IPS-20b (cell line): ENCODE data around the gene TGM4.

Source experiments
- H3K27ac ChIP-seq: one replicate; pipeline ENCODE4 v1.5.1; 2013; ENCODE audit warnings: low read length
- H3K27me3 ChIP-seq: 2 replicates; pipeline ENCODE4 v1.6.1; 2013; ENCODE audit warnings: mild to moderate bottlenecking, low read length, inconsistent platforms; ENCODE audit not compliant: insufficient read depth
- H3K36me3 ChIP-seq: 2 replicates; pipeline ENCODE4 v1.6.1; 2013; ENCODE audit warnings: low read depth, mild to moderate bottlenecking, inconsistent platforms, low read length, moderate library complexity; ENCODE audit not compliant: insufficient read depth
- H3K4me1 ChIP-seq: 2 replicates; pipeline ENCODE4 v1.6.1; 2013; ENCODE audit warnings: mild to moderate bottlenecking, control low read depth, inconsistent platforms, low read length, moderate library complexity; ENCODE audit not compliant: insufficient read depth
- H3K4me3 ChIP-seq: 2 replicates; pipeline ENCODE4 v1.5.1; 2013; ENCODE audit warnings: mild to moderate bottlenecking, low read length, inconsistent platforms
- H3K9ac ChIP-seq: 2 replicates; pipeline ENCODE4 v1.6.1; 2013; ENCODE audit warnings: low read depth, mild to moderate bottlenecking, inconsistent platforms, low read length, moderate library complexity
- H3K9me3 ChIP-seq: 2 replicates; pipeline ENCODE4 v1.6.1; 2013; ENCODE audit warnings: mild to moderate bottlenecking, low read depth, low read length, inconsistent platforms; ENCODE audit not compliant: insufficient read depth

The TGM4 gene

GRCh38 chr3:44883999-44884431, 9.6 kb downstream of the TGM4 start:
- H3K36me3 ChIP-seq = no peaks in the 10 kb centered on the region
- no peak overlapping the region for H3K27ac ChIP-seq
- no peak overlapping the region for H3K9ac ChIP-seq
- no peaks in the 10 kb centered on the region; the same call in 1 of the 2 replicates for H3K9me3 ChIP-seq
- H3K4me3 ChIP-seq = no peak overlapping the region
- H3K27me3 ChIP-seq = no peaks in the 10 kb centered on the region
- peaks cover 15% of the 10 kb centered on the region for H3K4me1 ChIP-seq

GRCh38 chr3:44885618-44886017, 11.2 kb downstream of the TGM4 start:
- Histone ChIP-seq H3K4me3 (no peak overlapping the region), H3K4me1 (peaks cover 15% of the 10 kb centered on the region), H3K9me3 (no peaks in the 10 kb centered on the region; the same call in 1 of the 2 replicates), H3K36me3 (no peaks in the 10 kb centered on the region), H3K27me3 (no peaks in the 10 kb centered on the region), H3K9ac (no peak overlapping the region), H3K27ac (no peak overlapping the region)

GRCh38 chr3:44886561-44886960, 12.2 kb downstream of the TGM4 start:
- H3K4me3 ChIP-seq = no peak overlapping the region
- H3K4me1 ChIP-seq = peaks cover 15% of the 10 kb centered on the region
- no peaks in the 10 kb centered on the region for H3K36me3 ChIP-seq
- H3K9me3 ChIP-seq = no peaks in the 10 kb centered on the region; the same call in 1 of the 2 replicates
- no peak overlapping the region for H3K9ac ChIP-seq
- H3K27me3 ChIP-seq = no peaks in the 10 kb centered on the region
- H3K27ac ChIP-seq = no peak overlapping the region

GRCh38 chr3:44887101-44887500, 12.7 kb downstream of the TGM4 start:
- Histone ChIP-seq H3K36me3 (no peaks in the 10 kb centered on the region), H3K27ac (no peak overlapping the region), H3K9me3 (no peaks in the 10 kb centered on the region; the same call in 1 of the 2 replicates), H3K9ac (no peak overlapping the region), H3K27me3 (no peaks in the 10 kb centered on the region), H3K4me3 (no peak overlapping the region), H3K4me1 (peaks cover 15% of the 10 kb centered on the region)

- peaks cover 10% of the 10 kb centered on the region for H3K4me1 ChIP-seq
- H3K27me3 ChIP-seq = no peaks in the 10 kb centered on the region
These were observed 15.8 kb downstream of the TGM4 start for GRCh38 chr3:44890258-44890657.

GRCh38 chr3:44890852-44891251, 16.4 kb downstream of the TGM4 start:
- no peaks in the 10 kb centered on the region for H3K9me3 ChIP-seq
- no peak overlapping the region for H3K9ac ChIP-seq
- H3K4me3 ChIP-seq = no peak overlapping the region
- no peak overlapping the region for H3K27ac ChIP-seq
- peaks cover 10% of the 10 kb centered on the region for H3K4me1 ChIP-seq
- H3K27me3 ChIP-seq = no peaks in the 10 kb centered on the region
- H3K36me3 ChIP-seq = no peaks in the 10 kb centered on the region

More at GRCh38 chr3:44890258-44890657, 15.8 kb downstream of the TGM4 start:
- Histone ChIP-seq H3K27ac (no peak overlapping the region), H3K9me3 (no peaks in the 10 kb centered on the region), H3K4me3 (no peak overlapping the region), H3K9ac (no peak overlapping the region), H3K36me3 (no peaks in the 10 kb centered on the region)

- no peak overlapping the region for H3K9ac ChIP-seq
- no peaks in the 10 kb centered on the region for H3K27me3 ChIP-seq
- no peak overlapping the region for H3K27ac ChIP-seq
- peaks cover 8% of the 10 kb centered on the region; the same call in 1 of the 2 replicates for H3K4me1 ChIP-seq
- no peaks in the 10 kb centered on the region for H3K36me3 ChIP-seq
- no peaks in the 10 kb centered on the region for H3K9me3 ChIP-seq
- H3K4me3 ChIP-seq = no peak overlapping the region
These were observed 18.3 kb downstream of the TGM4 start for GRCh38 chr3:44892689-44893088.

- H3K36me3 ChIP-seq = no peaks in the 10 kb centered on the region
- no peak overlapping the region for H3K4me3 ChIP-seq
- H3K9me3 ChIP-seq = no peaks in the 10 kb centered on the region
- no peak overlapping the region for H3K27ac ChIP-seq
- peaks cover 8% of the 10 kb centered on the region; the same call in 1 of the 2 replicates for H3K4me1 ChIP-seq
- H3K9ac ChIP-seq = no peak overlapping the region
- H3K27me3 ChIP-seq = no peaks in the 10 kb centered on the region
These were observed 18.7 kb downstream of the TGM4 start for GRCh38 chr3:44893097-44893496.

GRCh38 chr3:44894485-44894884, 20.1 kb downstream of the TGM4 start:
- no peaks in the 10 kb centered on the region for H3K27me3 ChIP-seq
- H3K4me3 ChIP-seq = no peak overlapping the region
- H3K4me1 ChIP-seq = peaks cover 10% of the 10 kb centered on the region; the same call in 1 of the 2 replicates
- H3K27ac ChIP-seq = no peak overlapping the region
- H3K36me3 ChIP-seq = no peaks in the 10 kb centered on the region
- H3K9me3 ChIP-seq = no peaks in the 10 kb centered on the region
- no peak overlapping the region for H3K9ac ChIP-seq

- Histone ChIP-seq H3K4me1 (peaks cover 10% of the 10 kb centered on the region; the same call in 1 of the 2 replicates), H3K27ac (no peak overlapping the region), H3K9me3 (no peaks in the 10 kb centered on the region), H3K4me3 (no peak overlapping the region), H3K27me3 (no peaks in the 10 kb centered on the region), H3K36me3 (no peaks in the 10 kb centered on the region), H3K9ac (no peak overlapping the region)
These were observed 22.0 kb downstream of the TGM4 start for GRCh38 chr3:44896440-44896839.

- no peak overlapping the region for H3K9ac ChIP-seq
- H3K4me1 ChIP-seq = peaks cover 7% of the 10 kb centered on the region; the same call in 1 of the 2 replicates
- H3K9me3 ChIP-seq = no peaks in the 10 kb centered on the region
- H3K27ac ChIP-seq = no peak overlapping the region
- H3K4me3 ChIP-seq = no peak overlapping the region
- H3K27me3 ChIP-seq = no peaks in the 10 kb centered on the region
- no peaks in the 10 kb centered on the region for H3K36me3 ChIP-seq
These were observed 25.4 kb downstream of the TGM4 start for GRCh38 chr3:44899683-44900367.

GRCh38 chr3:44902628-44903027, 28.2 kb downstream of the TGM4 start:
- Histone ChIP-seq H3K27me3 (no peaks in the 10 kb centered on the region), H3K36me3 (no peaks in the 10 kb centered on the region), H3K4me3 (no peak overlapping the region), H3K27ac (no peak overlapping the region), H3K9me3 (no peaks in the 10 kb centered on the region), H3K4me1 (peaks cover 13% of the 10 kb centered on the region; the same call in 1 of the 2 replicates), H3K9ac (no peak overlapping the region)
